Right cardiac atrium (tissue), 5 donors: ENCODE data around the gene PRKCA. TPM values are rescaled to one million over a fixed set of nuclear protein-coding genes. Genes with fewer than 3 reads are reported as not detected.
A peak's percentile ranks its signal among the peaks of the same experiment; 100 is the strongest.

Experiments used
- ATAC-seq, 2 donors: fragments of 200-7000 bp; cut with Tn5 transposase; one replicate each; pipeline versions ENCODE4 v1.8.0 to v1.9.1; 2020; ENCODE audit warnings: moderate library complexity in 2 of 2, mild to moderate bottlenecking in 1 of 2
- DNase-seq, 3 donors: peaks; one replicate each; pipeline ENCODE4 v3.0.0-alpha.2; 2020
- H3K27ac ChIP-seq: one replicate; pipeline ENCODE4 v1.5.1; 2013; ENCODE audit warnings: mild to moderate bottlenecking, low read length, control low read depth, moderate library complexity
- H3K27me3 ChIP-seq: one replicate; pipeline ENCODE4 v1.6.1; 2013; ENCODE audit not compliant: control insufficient read depth, insufficient read depth
- H3K4me1 ChIP-seq: one replicate; pipeline ENCODE4 v1.6.1; 2013; ENCODE audit warnings: low read length; ENCODE audit not compliant: control insufficient read depth, insufficient read depth
- H3K4me3 ChIP-seq: one replicate; pipeline ENCODE4 v1.5.1; 2013; ENCODE audit warnings: low read length, control low read depth
- H3K9me3 ChIP-seq: one replicate; pipeline ENCODE4 v1.6.1; 2013; ENCODE audit warnings: low read length; ENCODE audit not compliant: control insufficient read depth
- WGBS: extraction: QIAGEN DNeasy Blood & Tissue Kit; methylation state at CpG from one replicate; pipeline ENCODE4 v1.1.7; 2013; 5-methylcytosine and 5-hydroxymethylcytosine counted together
- intact Hi-C, 4 donors: fragments of 100-400 bp; cut with DNase I; formaldehyde crosslinking; loops; one replicate each; pipeline versions ENCODE4 v1.11.0 to v1.14.0; 2022 to 2023
- polyA plus RNA-seq: library from polyadenylated mRNA; stranded (reverse); fragments of 200-250 nt; gene quantifications from one replicate; pipeline ENCODE4 v1.2.3, GENCODE V29; 2013
- total RNA-seq, 4 donors: library from RNA; stranded (reverse); fragmentation: NEBNext Ultra II Directional; extraction: Animal tissue kit (Norgen Biotek cat#: 25700); gene quantifications; one replicate each; pipeline ENCODE4 v1.2.1, GENCODE V29; 2021
- donor health status: healthy with polysubstance abuse.
- donor health status: DM: no; HTN: yes; CAD: no.
- donor health status: DM: no; HTN: no; CAD: no.
- donor health status: DM: no; HTN: yes; CAD: no; lungs with severe emphysema.
- donor health status: DM: yes; HTN: yes; CAD: no.

PRKCA gene
- total and polyA plus RNA-seq, 5 donors, result 2.2 to 8.0 (median 6.8) TPM

DNA sequence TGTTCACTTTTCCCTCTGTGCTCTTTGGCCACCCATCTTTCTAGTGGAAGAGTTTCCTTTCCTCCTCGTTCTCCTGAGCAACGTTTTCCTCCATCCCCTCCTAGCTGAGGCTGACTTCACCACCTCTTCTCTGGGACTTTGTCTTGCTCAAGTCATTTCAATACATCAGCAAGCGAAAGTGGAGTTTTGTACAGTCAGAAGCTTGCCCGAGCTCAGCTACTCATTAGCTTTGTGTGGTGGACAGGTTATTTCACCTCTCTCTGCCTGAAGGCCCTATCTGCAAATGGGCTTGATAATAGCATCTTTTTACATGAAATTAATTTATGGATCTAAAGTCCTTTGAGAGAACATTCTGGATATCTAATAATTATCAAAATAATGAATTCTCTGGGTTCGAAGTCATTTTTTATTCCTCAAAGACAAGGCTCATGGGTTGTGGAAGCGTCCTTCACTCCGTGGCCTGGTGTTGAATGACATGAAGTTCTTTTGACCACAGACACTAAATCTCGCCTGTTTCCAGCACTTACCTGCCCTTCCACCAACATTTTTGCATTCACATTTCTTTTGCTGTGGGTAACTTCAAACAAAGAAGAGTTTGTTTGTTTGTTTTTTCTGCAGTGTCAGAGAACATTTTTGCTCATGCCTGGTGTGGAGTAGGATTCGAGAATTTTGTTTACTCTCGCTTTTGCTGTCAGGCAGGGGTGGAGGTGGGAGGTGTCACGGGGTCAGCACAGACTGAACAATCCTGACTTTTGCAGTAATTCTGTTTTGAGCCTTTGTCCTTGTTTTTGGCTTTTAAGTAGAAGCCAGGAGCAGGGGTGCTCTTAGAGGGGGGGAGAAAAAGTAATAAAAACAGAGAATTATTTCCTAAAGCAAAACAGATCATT lies 377.5 kb downstream of the PRKCA start:
- ATAC-seq (no peak), DNase-seq (no peak)
- intact Hi-C loops, result loop anchor here in 2 of 4 donors (5.0 to 10.0 kb wide), 2 partner anchors 423 to 425 kb away; no protein-coding TSS in a partner anchor
- Histone ChIP-seq H3K27me3 (no peaks in the 10 kb centered on the region), H3K27ac (no peak overlapping the region), H3K9me3 (no peaks in the 10 kb centered on the region), H3K4me3 (no peak overlapping the region), H3K4me1 (no peaks in the 10 kb centered on the region)
- 88% methylated on average over 11 of the region's 11 CpGs for WGBS

- DNase-seq, result peak in 2 of 3 donors; percentile 68 to 69
- Histone ChIP-seq H3K4me1 (no peaks in the 10 kb centered on the region), H3K9me3 (no peaks in the 10 kb centered on the region), H3K4me3 (no peak overlapping the region), H3K27ac (no peak overlapping the region), H3K27me3 (no peaks in the 10 kb centered on the region)
- intact Hi-C loops, result no loop called here
- ATAC-seq, result peak in 1 of 2 donors; percentile 47
- WGBS, result 51% methylated on average over 5 of the region's 5 CpGs
Measured at GRCh38 chr17:66682283-66682682, 379.9 kb downstream of the PRKCA start.

DNA sequence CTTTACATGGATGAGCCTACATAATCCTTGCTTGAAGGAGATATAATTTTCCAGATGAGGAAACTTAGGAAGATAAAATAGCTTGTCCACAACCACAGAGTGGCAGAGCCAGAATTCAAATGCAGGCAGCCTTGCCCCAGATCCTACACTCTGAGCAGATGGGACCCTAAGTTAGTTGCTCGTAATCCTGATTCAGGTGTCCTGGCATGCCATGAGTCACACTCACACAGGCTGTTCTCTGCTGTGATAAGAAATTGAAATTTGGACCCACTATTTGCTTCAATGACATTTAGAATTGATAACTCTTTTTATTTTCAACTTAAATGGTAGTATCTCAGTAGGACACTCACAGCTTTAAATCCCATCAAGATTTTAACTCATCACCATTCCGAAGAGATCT lies 381.8 kb downstream of the PRKCA start:
- intact Hi-C loops, result no loop called here

DNA sequence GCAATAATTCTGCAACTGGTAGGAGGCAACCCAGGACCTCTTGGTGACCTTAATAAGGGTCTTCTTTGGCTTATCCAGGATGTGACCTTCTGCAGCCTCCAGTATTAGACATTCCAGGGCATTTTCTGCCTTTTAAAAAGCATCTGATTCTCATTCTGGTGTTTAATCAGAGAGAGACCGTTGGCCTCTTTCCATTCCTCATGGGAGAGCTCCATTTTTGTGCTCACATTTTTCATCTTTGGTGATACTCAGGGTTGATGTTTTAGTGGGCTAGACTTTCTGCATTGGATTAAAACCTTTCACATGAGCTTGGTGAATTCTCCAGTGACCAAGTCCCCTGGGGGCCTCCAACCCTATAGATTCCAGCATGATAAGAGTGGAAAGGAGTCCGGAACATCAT lies 382.3 kb downstream of the PRKCA start:
- no peaks in the 10 kb centered on the region for H3K9me3 ChIP-seq
- H3K4me1 ChIP-seq, result no peaks in the 10 kb centered on the region
- intact Hi-C loops, result no loop called here
- 65% methylated on average over 2 of the region's 2 CpGs for WGBS
- ATAC-seq (no peak), DNase-seq (no peak)
- H3K4me3 ChIP-seq, result no peak overlapping the region
- no peaks in the 10 kb centered on the region for H3K27me3 ChIP-seq
- H3K27ac ChIP-seq, result no peak overlapping the region

More for the DNA sequence above, 381.8 kb downstream of the PRKCA start:
- DNase-seq, result no peak
- H3K27ac ChIP-seq, result no peak overlapping the region
- 83% methylated on average over 2 of the region's 2 CpGs for WGBS
- no peaks in the 10 kb centered on the region for H3K4me1 ChIP-seq
- no peak overlapping the region for H3K4me3 ChIP-seq
- ATAC-seq, result no peak
- no peaks in the 10 kb centered on the region for H3K9me3 ChIP-seq
- H3K27me3 ChIP-seq, result no peaks in the 10 kb centered on the region

DNA sequence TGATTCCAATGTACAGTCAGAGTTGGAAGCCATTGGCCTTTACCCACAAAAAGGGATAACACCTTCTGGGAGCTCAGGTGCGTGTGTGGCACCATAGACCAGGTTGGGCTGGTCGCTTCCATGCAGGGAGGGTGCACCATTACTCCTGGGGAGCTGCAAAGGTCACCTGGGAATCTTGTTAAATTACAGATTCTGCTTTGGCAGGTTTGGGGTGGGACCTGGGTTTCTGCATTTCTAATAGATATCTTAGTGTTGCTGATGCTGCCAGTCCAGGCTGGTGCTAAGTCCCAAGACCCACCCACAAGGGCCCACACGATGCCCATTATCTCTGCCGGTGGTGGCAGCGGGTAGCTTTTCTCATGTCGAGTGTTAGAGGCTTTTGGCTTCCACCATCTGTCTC lies 384.2 kb downstream of the PRKCA start:
- DNase-seq (no peak), ATAC-seq (no peak)
- Histone ChIP-seq H3K9me3 (no peaks in the 10 kb centered on the region), H3K4me3 (no peak overlapping the region), H3K4me1 (no peaks in the 10 kb centered on the region), H3K27me3 (no peaks in the 10 kb centered on the region), H3K27ac (no peak overlapping the region)
- intact Hi-C loops, result no loop called here
- WGBS, result 92% methylated on average over 6 of the region's 6 CpGs

GRCh38 chr17:66687570-66688284 lies 385.3 kb downstream of the PRKCA start:
- Histone ChIP-seq H3K27me3 (no peaks in the 10 kb centered on the region), H3K27ac (no peak overlapping the region), H3K4me3 (no peak overlapping the region), H3K9me3 (no peaks in the 10 kb centered on the region), H3K4me1 (peaks cover 5% of the 10 kb centered on the region)
- intact Hi-C loops, result no loop called here
- DNase-seq, result no peak
- ATAC-seq, result no peak
- 76% methylated on average over 3 of the region's 3 CpGs for WGBS

DNA sequence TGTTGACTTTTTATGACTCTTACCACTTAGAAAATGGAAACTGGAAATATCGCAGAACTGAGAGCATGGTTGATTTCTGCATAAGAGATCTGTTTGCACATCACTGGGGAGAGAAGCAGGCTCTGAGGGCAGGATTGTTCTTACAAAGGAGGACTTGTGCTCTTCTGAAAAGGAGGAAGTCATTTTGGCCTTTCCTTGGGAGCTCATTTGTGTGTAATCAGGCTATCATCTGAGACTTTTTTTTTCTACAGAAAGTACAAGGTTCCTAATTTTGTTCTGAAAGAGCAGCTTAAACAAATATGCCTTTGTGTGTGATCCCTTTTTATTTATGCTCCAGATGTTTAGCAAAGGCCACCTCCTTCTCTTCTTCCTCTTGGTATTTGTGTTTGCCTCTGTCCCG lies 386.8 kb downstream of the PRKCA start:
- Histone ChIP-seq H3K4me1 (peaks cover 5% of the 10 kb centered on the region), H3K9me3 (no peaks in the 10 kb centered on the region), H3K27me3 (no peaks in the 10 kb centered on the region), H3K27ac (no peak overlapping the region), H3K4me3 (no peak overlapping the region)
- 32% methylated on average over 2 of the region's 2 CpGs for WGBS
- DNase-seq, result no peak
- intact Hi-C loops, result no loop called here
- ATAC-seq, result no peak

DNA sequence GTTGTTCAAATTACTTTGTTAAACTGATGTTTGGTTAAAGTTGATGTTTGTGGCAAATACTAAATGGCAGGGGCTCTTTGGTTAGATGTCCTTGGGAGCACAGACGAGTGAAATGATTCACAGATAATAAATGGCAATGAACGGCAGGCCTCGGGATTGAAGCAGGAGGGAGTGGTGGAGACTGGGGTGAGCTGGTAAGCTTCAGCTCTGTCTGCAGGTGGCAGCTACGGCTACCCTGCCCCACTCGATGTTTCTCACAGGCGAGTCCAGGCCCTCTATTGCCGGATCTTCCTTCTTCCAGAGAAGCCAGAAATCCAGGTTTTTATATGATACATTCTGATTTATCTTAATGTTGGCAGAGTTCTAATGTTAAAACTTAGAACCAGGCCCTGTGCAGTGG lies 387.8 kb downstream of the PRKCA start:
- Histone ChIP-seq H3K4me1 (peaks cover 5% of the 10 kb centered on the region), H3K27ac (no peak overlapping the region), H3K4me3 (no peak overlapping the region), H3K27me3 (no peaks in the 10 kb centered on the region), H3K9me3 (no peaks in the 10 kb centered on the region)
- WGBS, result 87% methylated on average over 7 of the region's 7 CpGs
- DNase-seq (no peak), ATAC-seq (no peak)
- intact Hi-C loops, result no loop called here

DNA sequence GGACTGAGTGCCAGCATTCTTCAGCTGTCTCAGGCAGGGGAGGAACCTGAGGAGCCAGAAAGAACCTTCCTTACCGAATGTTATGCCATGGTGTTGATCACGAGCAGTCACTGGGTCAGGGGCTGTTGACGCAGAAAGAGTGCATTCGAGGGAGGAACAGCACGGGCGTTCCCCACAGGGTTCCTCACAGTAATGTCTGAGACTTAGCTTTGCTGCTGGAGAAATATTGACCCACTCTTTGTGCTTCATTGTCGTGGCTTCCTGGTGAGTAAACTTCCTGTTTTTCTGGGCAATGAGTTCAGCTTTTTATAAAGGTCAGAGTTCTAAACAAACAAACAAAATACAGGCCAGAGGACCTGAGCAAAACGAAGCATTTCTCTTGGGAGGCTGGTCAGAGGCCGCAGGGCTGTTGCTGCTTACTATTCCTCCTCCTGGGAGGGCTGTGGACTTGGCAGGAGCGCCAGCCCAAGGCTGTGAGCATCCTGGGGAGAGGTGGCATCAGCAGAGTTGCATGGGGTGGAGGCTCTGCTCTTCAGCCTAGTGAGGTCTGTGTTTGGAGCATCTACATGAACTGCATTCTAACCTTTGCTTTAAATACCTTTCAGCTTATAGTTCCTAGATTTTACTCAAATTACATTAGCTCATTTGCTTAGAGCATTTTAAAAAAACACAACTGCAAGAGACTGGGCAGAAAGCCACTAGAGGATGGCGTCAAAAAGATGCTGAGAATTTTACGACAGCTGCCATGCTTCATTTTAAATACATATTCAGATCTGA lies 389.4 kb downstream of the PRKCA start:
- intact Hi-C loops, result no loop called here
- Histone ChIP-seq H3K27me3 (no peaks in the 10 kb centered on the region), H3K4me3 (no peak overlapping the region), H3K27ac (no peak overlapping the region), H3K9me3 (no peaks in the 10 kb centered on the region), H3K4me1 (peaks cover 5% of the 10 kb centered on the region)
- ATAC-seq (peak; percentile 65 to 94), DNase-seq (peak in 2 of 3 donors; percentile 40 to 63)
- WGBS, result 44% methylated on average over 12 of the region's 12 CpGs

GRCh38 chr17:66692421-66692690 lies 389.9 kb downstream of the PRKCA start:
- ATAC-seq, result no peak
- H3K4me1 ChIP-seq, result peaks cover 5% of the 10 kb centered on the region
- H3K9me3 ChIP-seq, result no peaks in the 10 kb centered on the region
- no peak for DNase-seq
- H3K27ac ChIP-seq, result no peak overlapping the region
- intact Hi-C loops, result no loop called here
- no peak overlapping the region for H3K4me3 ChIP-seq
- WGBS, result 76% methylated on average over 3 of the region's 3 CpGs
- no peaks in the 10 kb centered on the region for H3K27me3 ChIP-seq

GRCh38 chr17:66695098-66695497 lies 392.7 kb downstream of the PRKCA start:
- H3K4me1 ChIP-seq, result peaks cover 5% of the 10 kb centered on the region
- ATAC-seq, result no peak
- no peak for DNase-seq
- H3K27ac ChIP-seq, result no peak overlapping the region
- intact Hi-C loops, result no loop called here
- no peaks in the 10 kb centered on the region for H3K27me3 ChIP-seq
- H3K4me3 ChIP-seq, result no peak overlapping the region
- 94% methylated on average over 5 of the region's 5 CpGs for WGBS
- H3K9me3 ChIP-seq, result no peaks in the 10 kb centered on the region
